SH-SY5Y (cell line): ENCODE results near the gene UGT2B10.

ENCODE experiments used
- GATA2 ChIP-seq: IDR thresholded peaks from 2 replicates; pipeline ENCODE4 v1.6.1; 2011; ENCODE audit warnings: mild to moderate bottlenecking, low read depth, low read length
- GATA3 ChIP-seq: IDR thresholded peaks from 2 replicates; pipeline ENCODE4 v1.6.1; 2011; ENCODE audit warnings: low read depth, mild to moderate bottlenecking, low read length, moderate library complexity

DNA sequence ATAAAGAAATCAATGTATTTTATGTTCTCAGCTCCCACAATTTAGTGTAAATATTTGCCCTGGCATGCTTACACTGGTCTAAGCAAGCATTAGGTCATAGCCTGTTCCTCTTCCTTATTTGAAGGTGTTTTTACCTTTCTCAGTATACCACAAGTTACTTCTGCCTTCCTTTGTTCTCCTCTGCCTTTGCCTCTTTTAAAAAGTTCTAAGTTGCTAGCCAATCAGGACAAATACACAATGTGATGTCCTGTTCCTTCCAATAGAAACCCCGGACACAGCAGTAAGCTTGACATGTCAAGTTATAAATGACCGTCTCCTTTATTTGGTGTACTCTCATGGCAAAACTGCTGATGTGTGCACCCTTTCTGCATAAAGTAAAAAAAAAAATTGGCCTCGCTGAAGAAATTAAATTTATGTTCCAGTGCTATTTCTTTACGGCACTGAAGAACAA, 49.4 kb downstream of the UGT2B10 start:
- TF ChIP-seq GATA2 (no peak), GATA3 (no peak)
